DOHH2 (cell line): ENCODE data around the gene AP3B2.
"Not testable (repeated sequence)": the region's sequence is repeated elsewhere in the genome, so short reads cannot be mapped to it uniquely, and the experiment has no call there.

Experiments used
- H3F3A ChIP-seq: fragments of 200-600 bp; sonication (generic), shearing (Covaris generic); 2 replicates; pipeline ENCODE4 v1.6.0; 2016; ENCODE audit warnings: antibody characterized with exemption, mild to moderate bottlenecking; ENCODE audit not compliant: control insufficient read depth, insufficient read depth
- H3K27ac ChIP-seq: fragments of 200-600 bp; sonication (generic); 2 replicates; pipeline ENCODE4 v1.5.1; 2014; ENCODE audit warnings: low read depth, mild to moderate bottlenecking, low read length, moderate library complexity
- H3K27me3 ChIP-seq: fragments of 200-600 bp; sonication (generic); 2 replicates; pipeline ENCODE4 v1.6.1; 2014; ENCODE audit warnings: mild to moderate bottlenecking, low read length, mixed read lengths; ENCODE audit not compliant: control insufficient read depth
- H3K36me3 ChIP-seq: fragments of 200-600 bp; sonication (generic); 2 replicates; pipeline ENCODE4 v1.6.1; 2014; ENCODE audit warnings: mild to moderate bottlenecking, low read length, moderate library complexity, mixed read lengths; ENCODE audit not compliant: control insufficient read depth
- H3K4me1 ChIP-seq: fragments of 200-600 bp; sonication (generic); 2 replicates; pipeline ENCODE4 v1.6.1; 2014; ENCODE audit warnings: mild to moderate bottlenecking, low read length, mixed read lengths; ENCODE audit not compliant: control insufficient read depth
- H3K4me2 ChIP-seq: fragments of 200-600 bp; sonication (generic); 2 replicates; pipeline ENCODE4 v1.6.0; 2014; ENCODE audit warnings: mild to moderate bottlenecking, low read length, moderate library complexity
- H3K4me3 ChIP-seq: fragments of 200-600 bp; sonication (generic); 2 replicates; pipeline ENCODE4 v1.5.1; 2014; ENCODE audit warnings: mild to moderate bottlenecking, low read length, mixed read lengths
- H3K79me2 ChIP-seq: fragments of 200-600 bp; sonication (generic); 2 replicates; pipeline ENCODE4 v1.6.1; 2014; ENCODE audit warnings: mild to moderate bottlenecking, low read length, mixed read lengths; ENCODE audit not compliant: control insufficient read depth
- H3K9me2 ChIP-seq: fragments of 200-600 bp; sonication (generic); replicated peaks from 2 replicates; pipeline ENCODE4 v1.6.1; 2014; ENCODE audit warnings: mild to moderate bottlenecking, low read length, mixed read lengths; ENCODE audit not compliant: control insufficient read depth
- H3K9me3 ChIP-seq: fragments of 200-600 bp; sonication (generic); 2 replicates; pipeline ENCODE4 v1.6.1; 2014; ENCODE audit warnings: antibody characterized with exemption, low read length, mixed read lengths; ENCODE audit not compliant: control insufficient read depth, insufficient read depth
- H4K20me1 ChIP-seq: fragments of 200-600 bp; sonication (generic); 2 replicates; pipeline ENCODE4 v1.6.0; 2014; ENCODE audit warnings: low read depth, mild to moderate bottlenecking, antibody characterized with exemption, low read length, moderate library complexity; ENCODE audit not compliant: control insufficient read depth, insufficient read depth
- EZH2phosphoT487 ChIP-seq: fragments of 200-600 bp; sonication (generic); IDR thresholded peaks from 2 replicates; pipeline ENCODE4 v1.6.1; 2017; ENCODE audit warnings: borderline replicate concordance, mild to moderate bottlenecking, antibody characterized with exemption, low read length, moderate library complexity, mixed read lengths
- TF ChIP-seq, protein P1 (sequence below): fragments of 200-600 bp; sonication (generic); IDR thresholded peaks from one replicate; pipeline ENCODE4 v1.5.1; 2014; ENCODE audit warnings: antibody characterized with exemption, mild to moderate bottlenecking, low read depth, low read length; ENCODE audit not compliant: poor library complexity, severe bottlenecking

Gene AP3B2

DNA sequence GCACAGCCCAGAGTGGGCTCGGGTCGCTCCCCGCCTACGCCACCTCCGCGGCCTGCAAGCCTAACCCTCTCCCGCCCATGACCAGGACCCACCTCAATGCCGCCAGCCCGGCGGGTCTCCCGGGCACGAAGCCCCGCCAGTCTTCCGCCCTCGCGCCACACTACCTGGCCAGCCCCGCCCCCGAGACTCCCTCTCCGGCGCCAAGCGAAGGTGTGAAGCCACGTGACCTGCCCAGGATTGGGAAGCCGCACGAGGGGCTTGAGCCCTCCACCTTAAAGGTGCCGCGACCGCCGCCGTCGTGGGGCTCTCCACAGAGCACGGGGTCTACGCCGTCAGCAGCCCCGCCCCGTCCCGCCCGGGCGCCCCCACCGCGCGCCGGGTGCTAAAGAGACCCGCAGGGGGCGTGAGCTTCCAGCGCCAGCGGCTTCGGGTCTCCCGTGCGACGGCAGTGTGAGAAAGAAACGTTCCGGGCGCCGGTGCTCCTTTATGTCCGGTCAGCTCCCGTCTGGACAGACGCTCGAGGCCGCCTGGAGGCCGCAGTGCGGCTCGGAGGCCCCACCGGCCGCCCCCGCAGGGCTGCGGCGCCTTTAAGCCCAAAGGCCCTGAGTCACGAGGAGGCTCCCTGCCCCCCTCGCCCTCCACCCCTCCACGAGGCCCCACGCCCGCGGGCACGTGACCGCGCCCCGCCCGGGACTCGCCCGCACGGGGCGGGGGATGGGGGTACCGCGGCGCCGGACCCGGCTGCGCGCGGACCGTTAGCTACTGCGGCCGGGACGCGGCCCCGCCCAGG lies 62.4 kb downstream of the AP3B2 start, which contains the start of gene CPEB1:
Gene CPEB1, minus strand, starts transcription at position 319 of the 790 bp plus-strand sequence. CDS start 18,904 bp downstream, outside the sequence.
- no peak within 1 kb of the TSS for H3K27ac ChIP-seq
- no peaks in the 10 kb centered on the region for H4K20me1 ChIP-seq
- TF ChIP-seq, protein P1, sequence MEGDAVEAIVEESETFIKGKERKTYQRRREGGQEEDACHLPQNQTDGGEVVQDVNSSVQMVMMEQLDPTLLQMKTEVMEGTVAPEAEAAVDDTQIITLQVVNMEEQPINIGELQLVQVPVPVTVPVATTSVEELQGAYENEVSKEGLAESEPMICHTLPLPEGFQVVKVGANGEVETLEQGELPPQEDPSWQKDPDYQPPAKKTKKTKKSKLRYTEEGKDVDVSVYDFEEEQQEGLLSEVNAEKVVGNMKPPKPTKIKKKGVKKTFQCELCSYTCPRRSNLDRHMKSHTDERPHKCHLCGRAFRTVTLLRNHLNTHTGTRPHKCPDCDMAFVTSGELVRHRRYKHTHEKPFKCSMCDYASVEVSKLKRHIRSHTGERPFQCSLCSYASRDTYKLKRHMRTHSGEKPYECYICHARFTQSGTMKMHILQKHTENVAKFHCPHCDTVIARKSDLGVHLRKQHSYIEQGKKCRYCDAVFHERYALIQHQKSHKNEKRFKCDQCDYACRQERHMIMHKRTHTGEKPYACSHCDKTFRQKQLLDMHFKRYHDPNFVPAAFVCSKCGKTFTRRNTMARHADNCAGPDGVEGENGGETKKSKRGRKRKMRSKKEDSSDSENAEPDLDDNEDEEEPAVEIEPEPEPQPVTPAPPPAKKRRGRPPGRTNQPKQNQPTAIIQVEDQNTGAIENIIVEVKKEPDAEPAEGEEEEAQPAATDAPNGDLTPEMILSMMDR = no peak
- no peak for TF ChIP-seq EZH2phosphoT487
- no peaks in the 10 kb centered on the region for H3K9me3 ChIP-seq
- H3K4me2 ChIP-seq = peak within 1 kb of the TSS; percentile 45
- no peaks in the 10 kb centered on the region for H3K9me2 ChIP-seq
- peak within 1 kb of the TSS; percentile 56 for H3K4me3 ChIP-seq
- no peaks in the 10 kb centered on the region for H3F3A ChIP-seq
- H3K4me1 ChIP-seq = no peaks in the 10 kb centered on the region
- H3K79me2 ChIP-seq = no peaks in the 10 kb centered on the region
- H3K27me3 ChIP-seq = peaks cover 2% of the 10 kb centered on the region; the same call in 1 of the 2 replicates
- H3K36me3 ChIP-seq = no peaks in the 10 kb centered on the region

DNA sequence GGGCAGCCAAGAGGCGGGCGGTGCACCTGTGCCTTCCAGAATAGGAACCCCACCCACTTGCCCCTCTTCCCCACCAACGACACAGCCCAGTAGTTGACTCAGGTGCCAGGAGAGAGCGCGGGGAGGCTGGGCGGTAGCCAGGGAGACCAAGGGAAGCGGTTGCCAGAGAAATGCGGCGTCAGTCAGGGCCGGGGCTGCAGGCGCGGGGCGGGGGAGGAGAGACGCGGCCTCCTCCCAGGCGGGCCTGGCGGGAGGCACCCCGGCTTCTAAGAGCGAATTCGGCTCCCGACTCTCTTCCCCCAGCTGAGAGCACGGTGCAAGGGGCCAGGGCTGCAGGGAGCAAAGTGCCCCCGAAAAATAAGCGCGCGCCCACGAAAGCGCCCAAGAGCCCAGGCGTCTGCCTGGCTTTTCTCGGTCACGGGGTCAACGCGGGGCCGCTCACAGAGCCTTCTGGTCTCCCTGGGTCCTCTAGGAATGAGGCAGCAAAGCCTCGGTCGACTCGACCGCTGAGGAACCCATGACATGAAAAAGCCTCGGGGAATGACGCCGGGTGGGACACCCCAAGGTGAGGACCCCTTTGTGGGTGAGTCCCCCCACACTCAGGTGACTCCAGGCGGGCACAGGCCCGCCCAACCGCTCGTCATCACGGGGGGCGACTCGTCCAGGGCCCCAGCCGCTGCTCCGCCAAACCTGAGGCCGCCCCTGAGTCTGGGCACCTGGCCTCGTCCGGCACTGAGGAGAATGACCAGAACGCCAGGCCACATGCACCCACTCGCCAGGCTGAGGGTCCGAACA lies 63.2 kb downstream of the AP3B2 start:
- Histone ChIP-seq H3K9me3 (no peaks in the 10 kb centered on the region), H3K4me2 (no peak overlapping the region), H3K27ac (no peak overlapping the region), H3F3A (no peaks in the 10 kb centered on the region), H3K9me2 (no peaks in the 10 kb centered on the region), H4K20me1 (no peaks in the 10 kb centered on the region), H3K27me3 (peaks cover 10% of the 10 kb centered on the region), H3K79me2 (no peaks in the 10 kb centered on the region), H3K4me1 (no peaks in the 10 kb centered on the region), H3K4me3 (no peak overlapping the region), H3K36me3 (no peaks in the 10 kb centered on the region)
- TF ChIP-seq EZH2phosphoT487 = no peak
- TF ChIP-seq, protein P1 = no peak

DNA sequence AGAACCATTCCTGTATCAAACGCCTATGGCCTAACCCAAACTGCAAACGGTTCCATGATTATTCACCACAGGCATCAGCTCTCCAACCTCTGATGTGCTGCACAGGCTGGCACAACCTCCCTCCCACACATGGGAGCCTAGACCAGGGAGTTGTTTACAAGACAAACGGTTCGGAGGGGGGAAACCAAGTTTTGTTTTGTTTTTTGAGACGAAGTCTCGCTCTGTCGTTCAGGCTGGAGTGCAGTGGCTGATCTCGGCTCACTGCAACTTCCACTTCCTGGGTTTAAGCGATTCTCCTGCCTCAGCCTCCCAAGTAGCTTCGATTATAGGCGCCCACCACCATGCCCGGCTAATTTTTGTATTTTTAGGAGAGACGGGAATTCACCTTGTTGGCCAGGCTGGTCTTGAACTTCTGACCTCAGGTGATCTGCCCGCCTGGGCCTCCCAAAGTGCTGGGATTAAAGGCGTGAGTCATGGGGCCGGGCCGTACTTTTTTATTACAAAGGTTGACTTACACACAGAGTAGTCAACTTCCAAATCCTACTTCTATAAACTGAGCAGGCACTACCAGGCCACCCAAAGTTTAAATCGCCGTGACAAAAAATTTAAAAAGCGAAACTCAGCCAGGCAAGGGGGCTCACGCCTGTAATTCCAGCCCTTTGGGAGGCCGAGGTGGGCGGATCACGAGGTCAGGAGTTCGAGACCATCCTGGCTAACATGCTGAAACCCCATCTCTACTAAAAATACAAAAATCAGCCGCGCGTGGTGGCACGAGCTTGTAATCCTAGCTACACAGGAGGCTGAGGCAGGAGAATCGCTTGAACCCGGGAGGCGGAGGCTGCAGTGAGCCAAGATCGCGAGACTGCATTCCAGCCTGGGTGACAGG lies 64.5 kb downstream of the AP3B2 start:
- H4K20me1 ChIP-seq, H3K27ac ChIP-seq, H3K9me3 ChIP-seq, H3K4me3 ChIP-seq, H3K4me1 ChIP-seq, H3F3A ChIP-seq, H3K4me2 ChIP-seq, H3K79me2 ChIP-seq, H3K36me3 ChIP-seq, H3K9me2 ChIP-seq: not testable (repeated sequence)
- H3K27me3 ChIP-seq = peaks cover 22% of the 10 kb centered on the region
